ENCODE results near the gene UBN1.

- TF ChIP-seq CTCF (IDR thresholded peaks at IDR 0.05) (no peak), POLR2A (IDR thresholded peaks at IDR 0.05; ENCODE audit: low read depth) (no peak), POLR2AphosphoS5 (IDR thresholded peaks at IDR 0.05) (no peak)
Measured at GRCh38 chr16:4899474-4899846, 52.2 kb downstream of the UBN1 start.

Data from esophagus muscularis mucosa (tissue), 3 donors.